ENCODE results near the gene CACNB2. TPM values are rescaled to one million over a fixed set of nuclear protein-coding genes. Genes with fewer than 3 reads are reported as not detected.

Gene CACNB2
- total and polyA plus RNA-seq, 2 donors (not counting 3 experiments of a cell fraction or from before 2014, with no cell fraction given) = not detected

- Histone ChIP-seq H4K20me1 (replicated peaks; ENCODE audit: control insufficient read depth, extremely low read depth, insufficient read depth, low read length) (no peaks in the 10 kb centered on the region), H3K4me2 (ENCODE audit: insufficient read depth, low read length) (no peak overlapping the region), H3K27me3 (ENCODE audit: control insufficient read depth in 2 of 2, insufficient read depth in 2 of 2, low read length in 2 of 2) (no peaks in the 10 kb centered on the region), H2AFZ (ENCODE audit: low read depth, low read length) (no peak overlapping the region), H3K79me2 (ENCODE audit: control insufficient read depth, insufficient read depth, low read length) (no peaks in the 10 kb centered on the region), H3K9me1 (replicated peaks; ENCODE audit: control insufficient read depth, extremely low read depth, insufficient read depth, low read length) (no peaks in the 10 kb centered on the region), H3K27ac (ENCODE audit: insufficient read depth, low read depth, low read length) (no peak overlapping the region), H3K4me1 (ENCODE audit: control insufficient read depth, extremely low read depth, insufficient read depth, low read length) (no peaks in the 10 kb centered on the region), H3K36me3 (ENCODE audit: control insufficient read depth in 2 of 2, extremely low read depth in 1 of 2, insufficient read depth in 2 of 2, low read length in 2 of 2) (no peaks in the 10 kb centered on the region), H3K9ac (replicated peaks; ENCODE audit: extremely low read depth, insufficient read depth, low read length) (no peak overlapping the region), H3K4me3 (replicated peaks in 1 of 3; ENCODE audit: insufficient read depth in 1 of 3, low read depth in 1 of 3, low read length in 3 of 3) (no peak overlapping the region), H3K9me3 (replicated peaks; ENCODE audit: control insufficient read depth, insufficient read depth, low read length) (no peaks in the 10 kb centered on the region)
- CTCF ChIA-PET = no interaction called here
- intact Hi-C loops (cut with micrococcal nuclease) = no loop called here
- FAIRE-seq (no peak), DNase-seq (ENCODE audit: low read depth, low spot score) (no peak)
- TF ChIP-seq EZH2 (IDR thresholded peaks at IDR 0.05; ENCODE audit: borderline replicate concordance, low read depth, low read length, severe bottlenecking) (no peak), MAX (IDR thresholded peaks at IDR 0.05; ENCODE audit: insufficient read depth, insufficient read length) (no peak), POLR2A (IDR thresholded peaks at IDR 0.05; ENCODE audit: low read depth, low read length) (no peak), JUN (IDR thresholded peaks at IDR 0.05; ENCODE audit: borderline replicate concordance, insufficient read depth, insufficient read length, low read depth) (no peak)
- BruUV-seq (replicated peaks) = no TSS peak
- POLR2A ChIA-PET = no interaction called here
- dilution Hi-C loops (cut with MboI; ENCODE audit: extremely low pct_ligation_motif_present, low sequenced_read_pairs) = no loop called here
Observed at GRCh38 chr10:18472977-18473376, 332.8 kb downstream of the CACNB2 start.

- H2AFZ ChIP-seq (ENCODE audit: low read depth, low read length) = no peak overlapping the region
- no peak for TF ChIP-seq EZH2 (IDR thresholded peaks at IDR 0.05; ENCODE audit: borderline replicate concordance, low read depth, low read length, severe bottlenecking)
- TF ChIP-seq JUN (IDR thresholded peaks at IDR 0.05; ENCODE audit: borderline replicate concordance, insufficient read depth, insufficient read length, low read depth) = no peak
- no peak for TF ChIP-seq POLR2AphosphoS5 (IDR thresholded peaks at IDR 0.05; ENCODE audit: insufficient read depth, low read depth, low read length)
- TF ChIP-seq MYC (IDR thresholded peaks at IDR 0.05; ENCODE audit: low read depth, low read length) = no peak
- TF ChIP-seq CTCF (IDR thresholded peaks at IDR 0.05; ENCODE audit: extremely low read depth in 1 of 2, insufficient read depth in 1 of 2, low read depth in 1 of 2, low read length in 2 of 2) = no peak
- no peak for TF ChIP-seq POLR2A (IDR thresholded peaks at IDR 0.05; ENCODE audit: low read depth, low read length)
- TF ChIP-seq GATA2 (IDR thresholded peaks at IDR 0.05; ENCODE audit: insufficient read depth, insufficient read length, low read depth, low read length) = no peak
- no peak for TF ChIP-seq FOS (IDR thresholded peaks at IDR 0.05; ENCODE audit: borderline replicate concordance, insufficient read depth, low read length)
- TF ChIP-seq MAX (IDR thresholded peaks at IDR 0.05; ENCODE audit: insufficient read depth, insufficient read length) = no peak
- no peaks in the 10 kb centered on the region for H4K20me1 ChIP-seq (replicated peaks; ENCODE audit: control insufficient read depth, extremely low read depth, insufficient read depth, low read length)
- no peaks in the 10 kb centered on the region for H3K27me3 ChIP-seq (ENCODE audit: control insufficient read depth in 2 of 2, insufficient read depth in 2 of 2, low read length in 2 of 2)
- H3K4me1 ChIP-seq (ENCODE audit: control insufficient read depth, extremely low read depth, insufficient read depth, low read length) = no peaks in the 10 kb centered on the region
- H3K4me2 ChIP-seq (ENCODE audit: insufficient read depth, low read length) = no peak overlapping the region
- no peaks in the 10 kb centered on the region for H3K79me2 ChIP-seq (ENCODE audit: control insufficient read depth, insufficient read depth, low read length)
- intact Hi-C loops (cut with micrococcal nuclease) = no loop called here
- ChIA-PET CTCF (no interaction called here), POLR2A (no interaction called here)
- no peaks in the 10 kb centered on the region for H3K9me3 ChIP-seq (replicated peaks; ENCODE audit: control insufficient read depth, insufficient read depth, low read length)
- no TSS peak for BruUV-seq (replicated peaks)
- no peak for DNase-seq (ENCODE audit: low read depth, low spot score)
- dilution Hi-C loops (cut with MboI; ENCODE audit: extremely low pct_ligation_motif_present, low sequenced_read_pairs) = no loop called here
- H3K9me1 ChIP-seq (replicated peaks; ENCODE audit: control insufficient read depth, extremely low read depth, insufficient read depth, low read length) = no peaks in the 10 kb centered on the region
- no peak overlapping the region for H3K9ac ChIP-seq (replicated peaks; ENCODE audit: extremely low read depth, insufficient read depth, low read length)
- no peak for FAIRE-seq
- no peak overlapping the region for H3K4me3 ChIP-seq (replicated peaks in 1 of 3; ENCODE audit: insufficient read depth in 1 of 3, low read depth in 1 of 3, low read length in 3 of 3)
- H3K27ac ChIP-seq (ENCODE audit: insufficient read depth, low read depth, low read length) = no peak overlapping the region
- H3K36me3 ChIP-seq (ENCODE audit: control insufficient read depth in 2 of 2, extremely low read depth in 1 of 2, insufficient read depth in 2 of 2, low read length in 2 of 2) = no peaks in the 10 kb centered on the region
Observed at GRCh38 chr10:18473424-18474117, 333.3 kb downstream of the CACNB2 start.

Data from endothelial cell of umbilical vein (primary cell).